Activated CD4-positive, alpha-beta T cell treated with anti-CD3 and anti-CD28 coated beads, Interleukin-10, Interleukin-2, amounts not matched to agents 100 ng/mL and 50 ng/mL, durations not matched to agents 16 hours and 8 hours (primary cell): ENCODE results near the gene MAFG.
"Not testable (repeated sequence)": the region's sequence is repeated elsewhere in the genome, so short reads cannot be mapped to it uniquely, and the experiment has no call there.

ENCODE experiments used
- DNase-seq: peaks from one replicate; pipeline ENCODE4 v3.0.0-alpha.2; 2020

MAFG gene

DNA sequence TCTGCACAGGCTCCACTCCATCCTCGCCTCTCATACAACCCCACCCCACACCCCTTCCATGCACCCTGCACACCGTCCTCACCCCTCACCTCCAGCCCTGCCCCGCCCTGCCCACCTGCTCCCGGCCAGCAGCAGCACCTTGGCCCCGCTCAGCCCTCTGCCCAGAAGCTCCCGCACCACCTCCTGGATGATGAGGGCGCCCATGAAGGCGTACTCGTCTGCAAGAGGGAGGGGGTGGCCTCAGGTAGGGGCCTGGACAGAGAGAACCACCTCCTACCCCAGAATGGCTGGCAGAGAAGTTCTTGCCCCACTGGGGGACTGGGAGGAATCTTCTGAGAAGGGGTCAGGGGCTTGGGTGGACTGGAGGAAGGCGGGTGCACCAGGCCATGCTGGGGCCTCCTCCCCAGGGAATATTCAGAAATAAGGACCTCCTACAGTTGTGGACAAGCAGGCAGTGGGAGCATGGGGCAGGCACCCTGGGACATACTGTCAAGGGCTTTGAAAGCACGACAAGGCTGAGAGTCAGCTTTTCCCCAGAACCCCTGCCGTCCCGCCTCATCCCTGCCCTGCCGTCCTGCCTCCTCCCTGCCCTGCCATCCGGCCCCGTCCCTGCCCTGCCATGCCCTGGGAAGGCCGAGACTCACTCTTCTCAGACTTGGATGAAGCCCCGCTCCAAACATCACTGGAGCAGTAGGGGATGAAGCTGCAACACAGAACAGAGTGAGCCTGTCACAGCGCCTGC, 30.3 kb upstream of the MAFG start:
- DNase-seq = no peak

DNA sequence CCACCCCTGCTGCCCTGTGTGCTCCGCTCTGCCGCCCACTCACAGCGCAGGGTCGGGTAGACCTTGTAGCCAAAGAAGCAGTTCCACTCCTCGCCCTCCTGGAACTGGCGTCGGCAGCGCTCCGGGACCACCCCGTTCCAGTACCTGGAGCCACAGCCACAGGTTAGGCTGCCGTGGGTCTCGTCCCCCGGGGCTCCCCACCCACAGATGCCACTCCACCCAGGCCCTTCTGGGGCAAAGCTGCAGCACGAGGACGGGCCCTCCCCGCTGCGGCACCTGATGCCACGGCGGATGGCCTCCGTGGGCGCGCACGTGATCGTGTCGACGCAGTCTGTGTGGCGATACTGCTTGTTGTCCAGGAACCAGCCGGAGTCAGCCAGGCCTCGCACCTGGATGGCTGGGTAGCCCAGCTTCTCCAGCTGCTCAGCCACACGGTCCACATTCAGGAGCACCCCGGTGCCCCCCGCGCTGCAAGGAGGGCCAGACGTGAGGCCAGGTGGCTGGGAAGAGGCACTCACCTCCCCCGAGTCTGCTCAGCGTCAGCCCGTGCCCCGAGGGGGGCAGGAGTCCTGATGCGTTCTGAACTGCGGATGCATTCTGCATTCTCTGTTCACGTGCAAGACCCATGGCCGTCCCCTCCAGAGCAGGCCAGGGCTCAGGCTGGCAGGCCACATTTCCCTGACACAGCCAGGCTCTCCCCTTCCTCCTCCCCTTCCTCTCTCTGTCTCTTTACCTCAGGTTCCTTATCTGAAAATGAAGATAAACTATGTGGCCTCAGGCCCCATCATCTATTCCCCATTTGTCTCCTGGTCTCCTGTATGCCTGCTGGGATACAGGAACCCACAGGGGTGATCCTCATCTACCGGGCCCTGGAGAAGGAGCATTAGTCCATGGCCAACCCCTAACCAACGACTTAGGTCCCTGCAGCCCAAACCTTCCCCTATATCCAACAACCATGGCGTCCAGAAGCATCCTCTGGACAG, 29.4 kb upstream of the MAFG start:
- no peak for DNase-seq

DNA sequence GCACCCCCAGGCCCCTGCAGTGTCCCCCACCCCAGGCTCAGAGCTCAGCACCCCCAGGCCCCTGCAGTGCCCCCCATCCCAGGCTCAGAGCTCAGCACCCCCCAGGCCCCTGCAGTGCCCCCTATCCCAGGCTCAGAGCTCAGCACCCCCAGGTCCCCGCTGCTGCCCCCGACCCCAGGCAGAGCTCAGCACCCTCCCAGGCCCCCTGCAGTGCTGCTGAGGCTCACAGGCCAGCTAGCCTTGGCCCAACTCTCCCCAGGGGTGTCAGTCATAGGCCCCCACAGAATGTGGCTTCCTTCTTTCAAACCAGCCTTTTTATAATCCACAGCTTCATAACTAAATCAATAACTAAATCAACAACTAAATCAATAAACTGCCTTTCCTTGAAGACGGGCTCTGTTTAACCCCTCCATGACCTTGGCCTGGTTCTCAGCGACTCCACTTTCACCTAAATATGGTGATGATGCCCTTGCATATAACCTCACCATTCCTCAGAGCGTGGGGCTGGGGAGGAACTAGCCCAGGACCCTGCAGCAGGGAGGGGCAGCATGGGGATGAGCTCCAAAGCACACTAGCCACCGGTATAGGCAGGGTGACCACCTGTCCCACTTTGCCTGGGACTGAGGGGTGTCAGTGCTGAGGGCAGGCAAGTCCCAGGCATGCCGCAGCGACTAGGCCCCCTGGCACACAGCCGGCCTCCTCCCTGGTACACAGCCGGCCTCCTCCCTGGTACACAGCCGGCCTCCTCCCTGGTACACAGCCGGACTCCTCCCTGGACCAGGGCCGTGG, 28.4 kb upstream of the MAFG start:
- no peak for DNase-seq

- no peak for DNase-seq
Observed at GRCh38 chr17:81955058-81955681, 27.6 kb upstream of the MAFG start.

- DNase-seq = no peak
Observed at GRCh38 chr17:81954131-81955057, 26.9 kb upstream of the MAFG start.

DNA sequence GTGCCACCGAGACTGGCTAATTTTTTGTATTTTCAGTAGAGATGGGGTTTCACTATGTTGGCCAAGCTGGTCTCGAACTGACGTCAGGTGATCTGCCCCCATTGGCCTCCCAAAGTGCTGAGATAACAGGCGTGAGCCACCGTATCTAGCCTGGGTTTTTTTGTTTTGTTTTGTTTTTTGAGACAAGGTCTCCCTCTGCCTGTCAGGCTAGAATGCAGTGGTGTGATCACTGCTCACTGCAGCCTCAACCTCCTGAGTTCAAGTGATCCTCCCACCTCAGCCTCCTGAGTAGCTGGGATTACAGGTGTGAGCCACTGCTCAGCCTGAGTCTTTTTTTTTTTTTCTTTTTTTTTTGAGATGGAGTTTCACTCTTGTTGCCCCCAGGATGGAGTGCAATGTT, 25.9 kb upstream of the MAFG start:
- DNase-seq = not testable (repeated sequence)

DNA sequence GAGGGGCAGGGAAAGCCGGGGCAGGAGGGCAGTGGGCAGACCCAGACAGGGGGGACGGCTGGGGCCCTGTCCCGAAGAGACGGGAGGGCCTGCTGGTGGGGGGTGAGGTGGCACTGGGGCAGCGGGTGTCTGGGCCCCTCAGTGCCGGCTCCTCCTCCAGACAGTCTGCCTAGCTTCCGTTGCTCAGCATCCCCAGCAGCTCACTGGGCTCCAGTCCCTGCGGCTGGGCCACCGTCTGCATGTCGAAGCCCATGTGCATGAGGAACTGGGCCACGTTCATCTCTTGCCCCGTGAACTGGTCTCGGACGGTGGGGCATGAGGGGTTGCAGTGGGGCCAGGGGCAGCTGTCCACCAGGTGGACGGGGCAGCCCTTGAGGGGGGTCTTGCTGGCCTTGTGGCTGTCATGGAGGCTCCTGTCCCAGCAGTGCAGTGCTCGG, 25.3 kb upstream of the MAFG start:
- DNase-seq = no peak

GRCh38 chr17:81951785-81952684, 24.5 kb upstream of the MAFG start:
- no peak for DNase-seq

DNA sequence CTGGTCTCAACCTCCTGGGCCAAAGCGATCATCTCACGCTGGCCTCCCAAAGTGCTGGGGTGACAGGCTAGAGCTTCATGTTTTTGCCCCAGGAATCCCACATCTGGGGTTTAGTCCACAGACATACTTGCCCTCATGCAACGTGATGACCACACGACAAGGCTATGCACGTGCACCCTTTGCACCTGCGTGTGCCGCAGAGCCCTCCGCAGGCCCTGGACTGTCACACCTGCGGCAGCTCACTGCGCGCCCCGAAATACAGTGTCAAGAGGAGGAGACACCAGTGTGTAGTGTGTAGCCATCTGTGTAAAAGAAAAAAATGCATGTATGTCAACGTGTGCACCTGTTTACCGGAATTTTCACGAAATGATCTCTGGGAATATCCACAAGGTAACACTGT, 23.0 kb upstream of the MAFG start:
- no peak for DNase-seq

DNA sequence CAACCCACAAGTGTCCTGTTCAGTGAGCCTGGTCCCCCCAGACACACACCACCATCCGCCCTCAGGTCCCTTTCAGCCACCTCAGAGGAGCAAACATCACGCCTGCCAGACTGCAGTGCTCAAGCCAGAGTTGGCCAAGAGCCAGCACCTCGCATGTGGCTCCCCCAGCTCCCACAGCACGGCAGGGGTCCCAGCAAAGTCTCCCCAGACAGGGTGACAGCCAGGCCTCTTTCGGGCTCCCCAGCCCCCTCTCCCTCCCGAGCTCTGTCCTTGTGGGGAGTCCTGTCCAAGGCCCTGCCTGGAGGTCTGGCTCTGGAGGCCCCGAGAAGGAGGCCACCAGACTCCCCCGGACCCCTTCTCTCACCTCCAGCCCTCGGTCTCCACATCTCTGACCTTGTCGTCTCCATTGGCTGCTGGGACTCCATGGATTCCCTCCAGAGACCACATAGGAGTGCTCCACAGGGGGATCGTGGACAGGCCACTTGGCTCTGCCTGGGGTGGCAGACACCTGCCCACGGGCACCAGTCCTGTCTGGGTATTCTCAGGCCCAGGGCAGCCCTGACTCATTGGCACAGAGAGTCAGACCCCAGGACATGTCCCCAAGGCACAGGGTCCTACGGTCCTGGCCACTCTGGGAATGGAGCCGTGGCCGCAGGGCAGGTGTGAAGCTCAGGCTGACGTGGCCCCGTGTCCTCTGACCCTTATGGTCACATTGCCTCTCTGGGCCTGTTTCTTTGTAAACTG, 21.3 kb upstream of the MAFG start:
- DNase-seq = no peak

DNA sequence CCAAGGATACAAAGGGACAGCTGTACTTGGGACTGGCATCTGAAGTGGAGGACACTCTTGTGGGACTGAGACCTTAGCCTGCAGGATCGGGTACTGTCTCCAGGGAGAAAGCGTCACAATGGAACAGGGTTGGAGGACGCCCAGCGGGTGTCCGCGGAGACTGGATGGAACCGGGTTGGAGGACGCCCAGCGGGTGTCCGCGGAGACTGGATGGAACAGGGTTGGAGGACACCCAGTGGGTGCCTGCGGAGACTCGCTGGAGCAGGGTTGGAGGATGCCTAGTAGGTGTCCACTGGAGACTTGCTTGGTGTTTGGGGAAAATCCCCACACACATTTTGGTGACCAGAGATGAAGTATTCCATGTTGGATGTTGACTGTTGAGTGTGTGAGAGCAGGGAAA, 19.7 kb upstream of the MAFG start, which contains the start of gene MYADML2:
TSS of gene MYADML2 (minus strand) at position 45 of the 400 bp plus-strand sequence. CDS start 5,492 bp downstream, outside the sequence.
- no peak for DNase-seq

DNA sequence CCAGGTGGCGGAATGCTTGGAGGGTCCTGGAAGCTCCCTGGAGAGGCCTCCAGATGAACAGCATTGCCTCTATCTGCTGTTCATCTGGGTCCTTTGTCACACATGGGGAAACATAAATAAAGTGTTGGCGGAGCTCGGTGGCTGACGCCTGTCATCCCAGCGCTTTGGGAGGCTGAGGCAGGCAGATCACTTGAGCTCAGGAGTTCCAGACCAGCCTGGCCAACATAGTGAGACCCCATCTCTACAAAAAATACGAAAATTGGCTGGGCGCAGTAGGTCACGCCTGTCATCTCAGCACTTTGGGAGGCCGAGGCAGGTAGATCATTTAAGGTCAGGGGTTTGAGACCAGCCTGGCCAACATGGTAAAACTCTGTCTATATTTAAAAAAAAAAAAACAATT, 17.3 kb upstream of the MAFG start:
- no peak for DNase-seq

DNA sequence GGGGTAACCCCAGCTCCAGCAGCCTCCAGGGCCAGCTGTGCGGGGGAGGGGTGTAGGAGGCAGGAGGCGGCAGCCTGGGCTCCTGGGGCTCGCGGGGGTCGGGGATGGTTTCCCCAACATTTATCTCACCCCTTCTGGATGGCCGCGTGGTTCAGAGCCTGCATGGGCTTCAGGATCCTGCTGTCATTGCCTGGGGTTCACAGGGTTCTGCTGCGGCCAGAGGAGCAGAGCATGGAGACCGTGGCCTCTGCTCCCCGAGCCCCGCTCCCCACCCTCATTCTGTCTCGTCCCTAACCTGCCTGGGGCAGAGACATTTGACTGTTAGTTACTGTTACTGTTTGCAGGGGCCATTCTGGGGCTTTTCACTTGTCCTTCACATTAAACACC, 14.6 kb upstream of the MAFG start:
- DNase-seq = no peak

- no peak for DNase-seq
Observed at GRCh38 chr17:81941484-81942166, 14.1 kb upstream of the MAFG start.

DNA sequence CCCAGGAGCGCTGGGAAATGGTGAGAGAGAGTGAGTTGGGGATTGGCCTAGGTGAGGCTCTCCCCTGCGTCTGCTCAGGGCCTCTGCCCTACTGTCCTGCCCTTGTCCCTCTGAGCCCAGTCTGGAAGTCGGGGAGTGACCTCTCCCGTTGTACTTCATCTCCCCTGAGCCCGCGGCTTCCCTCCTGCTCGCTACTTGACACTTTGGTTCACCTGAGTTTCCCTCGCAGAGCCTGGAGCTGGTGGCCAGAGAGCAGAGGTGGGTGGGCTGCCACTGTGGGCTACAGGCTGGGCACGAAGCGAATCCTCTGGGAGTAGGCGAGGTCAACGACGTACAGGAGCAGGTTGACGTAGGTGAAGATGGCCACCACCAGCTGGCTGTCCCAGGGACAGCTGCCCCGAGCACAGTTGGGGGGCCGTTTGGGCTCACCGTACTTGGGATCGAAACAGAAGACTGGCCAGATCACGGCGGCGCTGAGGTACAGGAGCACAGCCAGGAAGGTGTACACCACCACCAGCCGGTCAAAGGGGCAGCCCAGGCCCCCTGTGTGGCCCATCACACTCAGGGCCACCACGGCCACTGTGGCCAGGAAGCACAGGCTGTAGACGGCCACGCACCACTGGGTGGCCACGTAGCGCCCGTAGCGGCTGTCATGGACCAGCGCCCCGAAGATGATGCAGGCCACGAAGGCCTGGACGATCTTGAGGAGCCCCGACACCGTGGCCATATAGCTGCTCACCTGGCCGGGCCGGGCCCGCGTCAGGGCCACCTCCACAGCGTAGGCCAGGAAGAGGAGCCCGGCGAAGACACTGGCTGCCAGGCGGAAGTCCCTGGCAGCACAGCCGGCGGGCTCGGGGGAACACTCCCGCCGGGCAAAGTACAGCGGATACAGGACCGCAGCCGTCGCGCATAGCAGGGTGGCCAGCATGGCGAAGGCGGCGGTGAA, 13.3 kb upstream of the MAFG start:
- no peak for DNase-seq

GRCh38 chr17:81939881-81940385, 12.4 kb upstream of the MAFG start:
- no peak for DNase-seq

DNA sequence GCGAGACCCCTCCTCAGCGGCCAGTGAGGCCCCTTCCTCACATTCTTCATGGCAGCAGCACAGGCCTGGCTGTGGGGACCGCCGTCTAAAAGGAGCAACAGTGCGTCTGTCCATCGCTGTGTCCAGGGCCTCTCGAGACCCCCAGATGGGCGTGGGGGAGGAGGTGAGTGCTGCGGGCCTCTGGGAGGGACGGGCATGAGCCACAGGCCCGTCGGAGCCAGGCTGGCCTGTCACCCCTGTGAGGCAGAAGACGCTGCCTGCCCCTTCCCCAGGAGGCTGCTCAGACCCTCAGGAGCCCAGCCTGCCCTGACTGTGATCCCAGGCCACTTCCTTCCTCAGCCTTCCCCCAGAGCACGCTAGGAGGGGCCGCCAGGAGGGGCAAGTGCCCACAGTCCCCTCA, 11.7 kb upstream of the MAFG start:
- no peak for DNase-seq

- no peak for DNase-seq
Observed at GRCh38 chr17:81935709-81936084, 8.2 kb upstream of the MAFG start.
